ENCODE results near the gene MAP3K6.

GRCh38 chr1:27400082-27400962 lies 33.6 kb upstream of the MAP3K6 start:
- TF ChIP-seq CTCF (IDR thresholded peaks at IDR 0.05; ENCODE audit: insufficient read depth, low read length, poor library complexity, severe bottlenecking) (no peak), EZH2phosphoT487 (conservative IDR thresholded peaks at IDR 0.05; ENCODE audit: low read length) (no peak)

Data from SU-DHL-6 (cell line).